Neuronal stem cell (in vitro differentiated cells): ENCODE measurements around the gene KCTD13.
A peak's percentile ranks its signal among the peaks of the same experiment; 100 is the strongest.

Source experiments
- DNase-seq: peaks from one replicate; pipeline ENCODE4 v3.0.0-alpha.2; 2013; ENCODE audit warnings: low spot score
- H2AFZ ChIP-seq: one replicate; pipeline ENCODE4 v1.6.1; 2013; ENCODE audit warnings: mild to moderate bottlenecking, low read length, inconsistent platforms
- H2AK5ac ChIP-seq: 2 replicates; pipeline ENCODE4 v1.6.1; 2013; ENCODE audit warnings: low read depth, mild to moderate bottlenecking, inconsistent platforms, low read length, moderate library complexity, mixed read lengths
- H2BK120ac ChIP-seq: 2 replicates; pipeline ENCODE4 v1.6.1; 2013; ENCODE audit warnings: low read depth, mild to moderate bottlenecking, inconsistent platforms, low read length, moderate library complexity, mixed read lengths
- H2BK12ac ChIP-seq: one replicate; pipeline ENCODE4 v1.6.1; 2013; ENCODE audit warnings: low read length, inconsistent platforms
- H2BK15ac ChIP-seq: 2 replicates; pipeline ENCODE4 v1.6.1; 2013; ENCODE audit warnings: mild to moderate bottlenecking, low read length, inconsistent platforms, mixed read lengths
- H2BK5ac ChIP-seq: one replicate; pipeline ENCODE4 v1.6.1; 2013; ENCODE audit warnings: inconsistent platforms, mild to moderate bottlenecking, low read length, moderate library complexity
- H3K14ac ChIP-seq: one replicate; pipeline ENCODE4 v1.6.1; 2013; ENCODE audit warnings: low read length, inconsistent platforms
- H3K18ac ChIP-seq: 2 replicates; pipeline ENCODE4 v1.6.1; 2013; ENCODE audit warnings: low read length, inconsistent platforms
- H3K23ac ChIP-seq: 2 replicates; pipeline ENCODE4 v1.6.1; 2013; ENCODE audit warnings: low read depth, mild to moderate bottlenecking, mixed read lengths, low read length, inconsistent platforms; ENCODE audit not compliant: poor library complexity
- H3K27ac ChIP-seq: replicated peaks from 3 replicates; pipeline ENCODE4 v1.5.1; 2013; ENCODE audit warnings: low read length, inconsistent platforms
- H3K27me3 ChIP-seq, 3 experiments: 2 replicates each; pipeline ENCODE4 v1.6.1; 2013; ENCODE audit warnings: low read length in 3 of 3, mild to moderate bottlenecking in 2 of 3, inconsistent platforms in 1 of 3, low read depth in 1 of 3, mixed read lengths in 1 of 3, moderate library complexity in 1 of 3; ENCODE audit not compliant: control insufficient read depth in 3 of 3, insufficient read depth in 3 of 3
- H3K36me3 ChIP-seq, 2 donors: replicated peaks in 1 of 2; 2 replicates each; pipeline ENCODE4 v1.6.1; 2013; ENCODE audit warnings: low read length in 2 of 2; ENCODE audit not compliant: control insufficient read depth in 2 of 2, insufficient read depth in 2 of 2
- H3K4ac ChIP-seq: 2 replicates; pipeline ENCODE4 v1.6.1; 2013; ENCODE audit warnings: inconsistent platforms, mild to moderate bottlenecking, low read length, moderate library complexity
- H3K4me1 ChIP-seq, 2 donors: 1 replicate in 1 of 2; 2 replicates in 1 of 2; pipeline ENCODE4 v1.6.1; 2013; ENCODE audit warnings: low read length in 2 of 2, low read depth in 1 of 2; ENCODE audit not compliant: control insufficient read depth in 2 of 2, insufficient read depth in 1 of 2
- H3K4me2 ChIP-seq: one replicate; pipeline ENCODE4 v1.6.1; 2013; ENCODE audit warnings: mild to moderate bottlenecking, low read length, inconsistent platforms; ENCODE audit not compliant: insufficient read depth, poor library complexity, severe bottlenecking
- H3K4me3 ChIP-seq, 2 donors: 2 replicates each; pipeline ENCODE4 v1.5.1; 2013; ENCODE audit warnings: low read length in 2 of 2, mild to moderate bottlenecking in 2 of 2, inconsistent platforms in 1 of 2, moderate library complexity in 1 of 2
- H3K79me1 ChIP-seq: one replicate; pipeline ENCODE4 v1.6.1; 2013; ENCODE audit warnings: low read depth, mild to moderate bottlenecking, inconsistent platforms, low read length, moderate library complexity
- H3K9ac ChIP-seq: one replicate; pipeline ENCODE4 v1.6.1; 2013; ENCODE audit warnings: mild to moderate bottlenecking, low read depth, low read length, inconsistent platforms; ENCODE audit not compliant: poor library complexity
- H3K9me3 ChIP-seq, 2 donors: replicated peaks in 1 of 2; 2 replicates each; pipeline versions ENCODE3 to v1.6.1; 2013; ENCODE audit warnings: low read length in 2 of 2, mild to moderate bottlenecking in 2 of 2, inconsistent platforms in 1 of 2, low read depth in 1 of 2, mixed read lengths in 1 of 2, moderate library complexity in 1 of 2; ENCODE audit not compliant: control insufficient read depth in 2 of 2, insufficient read depth in 1 of 2
- H4K8ac ChIP-seq: one replicate; pipeline ENCODE4 v1.6.1; 2013; ENCODE audit warnings: low read depth, mild to moderate bottlenecking, inconsistent platforms, low read length, moderate library complexity
- H4K91ac ChIP-seq: one replicate; pipeline ENCODE4 v1.6.1; 2013; ENCODE audit warnings: low read length, low read depth, mild to moderate bottlenecking, inconsistent platforms; ENCODE audit not compliant: poor library complexity
- WGBS, 2 donors: extraction: QIAGEN DNeasy Blood & Tissue Kit; methylation state at CpG; one replicate each; pipeline ENCODE4 v1.1.7; 2013; ENCODE audit warnings: missing lambda C conversion rate in 2 of 2, mixed read lengths in 1 of 2; ENCODE audit not compliant: insufficient read length in 2 of 2, insufficient replicate concordance in 1 of 2; ENCODE audit errors: extremely low coverage in 2 of 2; 5-methylcytosine and 5-hydroxymethylcytosine counted together

KCTD13 gene

DNA sequence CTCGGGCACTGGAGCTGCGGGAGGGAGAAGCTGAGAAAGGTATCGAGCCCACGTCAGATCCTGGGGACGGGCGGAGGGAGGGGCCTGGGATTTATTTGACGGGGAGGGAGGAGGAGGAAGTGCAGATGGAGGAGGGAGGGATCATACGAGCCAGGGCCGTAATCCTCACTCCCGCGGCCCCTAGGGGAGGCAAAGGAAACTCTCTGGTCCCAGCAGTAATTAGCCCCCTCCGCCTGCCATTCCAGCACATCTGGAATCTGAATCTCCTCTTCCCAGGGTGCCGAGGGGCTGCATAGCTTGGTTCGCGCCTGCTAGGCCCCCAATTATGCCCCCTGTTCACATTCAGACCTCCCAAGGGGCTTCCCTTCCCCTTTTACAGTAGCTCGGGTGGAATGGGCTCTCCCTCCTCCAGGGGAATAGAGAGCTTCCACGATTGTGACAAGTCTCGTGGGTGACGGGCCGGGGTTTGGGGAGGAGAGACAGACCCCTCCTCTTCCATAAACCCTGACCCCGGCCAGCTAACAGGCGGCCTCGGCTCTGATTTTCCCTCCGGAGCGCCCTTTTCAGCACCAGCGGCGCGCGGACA lies 26.4 kb downstream of the KCTD13 start, which contains the start of gene SEZ6L2:
SEZ6L2 (minus strand) TSS at position 35 of the 586 bp plus-strand sequence. CDS start 531 bp downstream, outside the sequence.
- Histone ChIP-seq H2BK120ac (no peak within 1 kb of the TSS), H3K4ac (no peak within 1 kb of the TSS), H3K23ac (peak within 1 kb of the TSS; percentile 91), H4K8ac (no peak within 1 kb of the TSS), H4K91ac (no peak within 1 kb of the TSS), H3K4me3 (peak within 1 kb of the TSS; percentile 59 to 84), H3K36me3 (no peaks in the 10 kb centered on the region), H3K4me1 (peaks cover 15 to 18% of the 10 kb centered on the region in 2 donors), H3K27ac (no peak within 1 kb of the TSS), H2BK12ac (no peak within 1 kb of the TSS), H3K27me3 (peaks cover 0 to 23% (median 4%) of the 10 kb centered on the region in 3 experiments), H2AK5ac (no peak within 1 kb of the TSS), H2BK15ac (no peak within 1 kb of the TSS), H3K79me1 (no peaks in the 10 kb centered on the region), H3K9ac (peak within 1 kb of the TSS; percentile 60), H2AFZ (peak within 1 kb of the TSS; percentile 96), H3K18ac (no peak within 1 kb of the TSS), H3K14ac (no peak within 1 kb of the TSS), H2BK5ac (peak within 1 kb of the TSS; percentile 53), H3K4me2 (peak within 1 kb of the TSS; percentile 89), H3K9me3 (no peaks in the 10 kb centered on the region)
- peak; percentile 84 for DNase-seq
- no CpG with 5 or more reads among the region's 29 CpGs for WGBS, 2 donors

DNA sequence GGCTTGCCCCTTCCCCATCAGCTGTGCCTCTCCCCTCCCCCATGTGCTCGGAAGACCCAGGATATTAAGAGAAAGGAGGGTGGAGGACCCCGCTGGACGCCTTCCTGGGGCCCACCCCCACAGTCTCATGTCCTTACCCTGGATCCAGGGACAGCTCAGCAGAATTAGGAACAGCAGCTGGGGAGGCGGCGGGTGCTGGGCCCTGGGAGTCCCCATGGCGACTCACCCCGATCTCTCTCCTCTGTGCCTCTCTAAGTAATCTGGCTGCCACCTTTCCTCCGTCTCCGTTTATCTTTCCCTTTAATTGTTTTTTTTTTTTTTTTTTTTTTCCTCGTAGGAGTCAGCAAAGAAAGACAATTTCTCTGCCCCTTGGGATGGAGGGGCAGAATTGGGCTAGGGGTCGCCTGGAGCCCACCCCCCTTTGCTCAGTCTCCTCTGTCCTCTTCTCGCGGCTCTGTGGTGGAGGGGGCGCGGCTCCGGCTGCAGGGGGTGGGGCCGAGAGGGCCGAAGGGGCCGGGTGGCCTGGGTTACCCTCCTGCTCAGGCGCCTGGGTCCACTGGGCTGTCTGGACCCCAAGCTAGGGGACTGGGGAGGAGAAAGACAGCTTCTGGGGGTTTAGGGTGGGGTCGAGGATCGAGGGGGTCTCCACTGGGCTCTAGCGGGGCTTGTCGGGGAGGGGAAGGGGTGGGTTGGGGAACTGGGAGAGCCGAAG lies 27.1 kb downstream of the KCTD13 start:
- Histone ChIP-seq H2AFZ (peak overlapping the region; percentile 96), H2BK15ac (no peak overlapping the region), H3K4me1 (peaks cover 15 to 18% of the 10 kb centered on the region in 2 donors), H2AK5ac (no peak overlapping the region), H3K4me2 (peak overlapping the region; percentile 89), H2BK12ac (no peak overlapping the region), H3K27ac (no peak overlapping the region), H3K14ac (no peak overlapping the region), H3K4ac (no peak overlapping the region), H3K18ac (no peak overlapping the region), H2BK5ac (no peak overlapping the region), H2BK120ac (no peak overlapping the region), H3K79me1 (no peaks in the 10 kb centered on the region), H3K9me3 (no peaks in the 10 kb centered on the region), H3K9ac (no peak overlapping the region), H4K8ac (no peak overlapping the region), H3K4me3 (peak overlapping the region; percentile 59 to 84), H3K27me3 (peaks cover 0 to 23% (median 4%) of the 10 kb centered on the region in 3 experiments), H3K23ac (peak overlapping the region; percentile 57), H4K91ac (no peak overlapping the region), H3K36me3 (no peaks in the 10 kb centered on the region)
- DNase-seq, result peak; percentile 33
- no CpG with 5 or more reads among the region's 25 CpGs for WGBS, 2 donors

DNA sequence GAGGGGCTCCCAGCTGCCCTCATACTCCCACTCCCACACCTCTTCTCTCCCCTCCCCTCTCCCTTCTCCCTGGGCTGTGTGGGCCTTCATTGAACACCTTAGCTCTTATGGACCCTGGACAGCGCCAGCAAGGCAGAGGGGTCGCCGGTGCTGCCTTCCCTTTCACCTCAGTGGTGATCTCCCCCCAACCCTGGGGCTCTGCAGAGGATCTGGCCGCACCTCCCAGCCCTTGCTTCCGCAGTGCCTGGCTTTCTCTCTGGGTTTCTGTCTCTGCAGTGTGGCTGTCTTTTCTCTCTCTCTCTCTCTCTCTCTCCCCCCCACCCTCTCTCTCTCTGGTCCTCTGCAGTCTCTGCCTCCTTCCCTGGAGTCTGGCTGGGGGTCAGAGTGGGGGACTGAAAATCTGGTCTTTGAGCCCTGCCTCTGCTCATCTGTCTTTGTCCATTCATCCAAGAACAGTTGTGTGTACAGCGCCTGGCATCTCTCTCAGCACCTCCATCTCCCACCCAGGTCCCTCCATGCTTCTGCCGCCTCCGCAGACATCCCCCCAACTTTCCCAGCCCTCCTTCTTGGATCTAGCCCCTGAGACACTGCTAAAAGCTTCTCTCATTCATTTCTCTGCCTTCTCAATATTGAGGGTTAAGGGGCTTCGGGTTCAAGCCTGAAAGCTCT lies 27.8 kb downstream of the KCTD13 start:
- peaks cover 15 to 18% of the 10 kb centered on the region in 2 donors for H3K4me1 ChIP-seq
- H4K8ac ChIP-seq, result peak overlapping the region; percentile 43
- no peak overlapping the region for H2BK120ac ChIP-seq
- no peak overlapping the region for H3K18ac ChIP-seq
- no peak overlapping the region for H3K14ac ChIP-seq
- H2BK5ac ChIP-seq, result peak overlapping the region; percentile 53
- no peaks in the 10 kb centered on the region for H3K9me3 ChIP-seq
- no CpG with 5 or more reads among the region's 9 CpGs for WGBS, 2 donors
- H3K4me3 ChIP-seq, result peak overlapping the region; percentile 59 to 84
- no peaks in the 10 kb centered on the region for H3K79me1 ChIP-seq
- H3K4me2 ChIP-seq, result peak overlapping the region; percentile 89
- H2AK5ac ChIP-seq, result no peak overlapping the region
- no peak overlapping the region for H2BK15ac ChIP-seq
- H3K4ac ChIP-seq, result no peak overlapping the region
- H2BK12ac ChIP-seq, result no peak overlapping the region
- peaks cover 0 to 23% (median 4%) of the 10 kb centered on the region in 3 experiments for H3K27me3 ChIP-seq
- H2AFZ ChIP-seq, result peak overlapping the region; percentile 96
- no peak overlapping the region for H4K91ac ChIP-seq
- DNase-seq, result no peak
- no peaks in the 10 kb centered on the region for H3K36me3 ChIP-seq
- H3K23ac ChIP-seq, result no peak overlapping the region
- no peak overlapping the region for H3K27ac ChIP-seq
- H3K9ac ChIP-seq, result peak overlapping the region; percentile 4

DNA sequence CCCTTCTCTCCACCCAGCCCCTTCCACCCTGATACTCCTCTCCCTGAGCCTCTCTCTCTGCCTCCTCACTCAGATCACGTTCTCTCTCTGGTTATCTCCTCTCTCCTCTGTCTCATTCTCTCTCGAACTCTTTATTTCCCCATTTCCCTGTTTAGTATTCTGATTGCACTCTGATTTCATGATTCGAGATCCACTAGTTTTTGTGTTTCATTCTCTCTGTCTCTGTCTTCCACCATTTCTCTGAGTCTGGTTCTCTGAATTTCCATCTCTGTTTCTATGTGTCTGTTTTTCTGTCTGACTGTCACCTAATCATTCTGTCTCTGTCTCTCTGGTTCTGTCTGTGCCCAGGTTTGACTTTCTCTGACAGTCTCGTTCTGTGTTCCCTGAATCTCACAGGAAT lies 28.7 kb downstream of the KCTD13 start:
- H3K14ac ChIP-seq, result no peak overlapping the region
- DNase-seq, result no peak
- no CpG with 5 or more reads among the region's 4 CpGs for WGBS, 2 donors
- no peaks in the 10 kb centered on the region for H3K79me1 ChIP-seq
- H3K4ac ChIP-seq, result no peak overlapping the region
- no peak overlapping the region for H2AK5ac ChIP-seq
- peaks cover 16 to 18% of the 10 kb centered on the region in 2 donors for H3K4me1 ChIP-seq
- no peak overlapping the region for H4K8ac ChIP-seq
- H3K27me3 ChIP-seq, result peaks cover 0 to 23% (median 4%) of the 10 kb centered on the region in 3 experiments
- H3K18ac ChIP-seq, result no peak overlapping the region
- H3K4me2 ChIP-seq, result no peak overlapping the region
- no peak overlapping the region for H2BK15ac ChIP-seq
- H2BK12ac ChIP-seq, result no peak overlapping the region
- H3K23ac ChIP-seq, result no peak overlapping the region
- no peak overlapping the region for H2AFZ ChIP-seq
- H2BK120ac ChIP-seq, result no peak overlapping the region
- H3K27ac ChIP-seq, result no peak overlapping the region
- H4K91ac ChIP-seq, result no peak overlapping the region
- H3K9me3 ChIP-seq, result no peaks in the 10 kb centered on the region
- no peak overlapping the region for H3K9ac ChIP-seq
- H3K36me3 ChIP-seq, result no peaks in the 10 kb centered on the region
- no peak overlapping the region for H3K4me3 ChIP-seq
- H2BK5ac ChIP-seq, result no peak overlapping the region
